Upper lobe of left lung (tissue), 4 donors: Measurements from ENCODE around the gene ZXDC.

Source experiments
- CTCF ChIP-seq, 6 experiments: fragments of 450-650 bp in 4 of 6; fragments of 200-600 bp in 2 of 6; sonication (generic) in 2 of 6; IDR thresholded peaks; one replicate each; pipeline ENCODE4 v1.5.1; 2016 to 2019; ENCODE audit warnings: antibody characterized with exemption in 6 of 6
- EP300 ChIP-seq, 4 donors: sonication (generic); formaldehyde crosslinking; IDR thresholded peaks; one replicate each; pipeline ENCODE4 v1.5.1; 2017; ENCODE audit warnings: antibody characterized with exemption in 4 of 4, control low read depth in 2 of 4
- POLR2A ChIP-seq, 4 donors: fragments of 450-650 bp; IDR thresholded peaks; one replicate each; pipeline ENCODE4 v1.5.1; 2016 to 2017; ENCODE audit warnings: antibody characterized with exemption in 4 of 4, mild to moderate bottlenecking in 2 of 4
- POLR2AphosphoS5 ChIP-seq, 2 donors: sonication (generic); formaldehyde crosslinking; IDR thresholded peaks; one replicate each; pipeline ENCODE4 v1.5.1; 2017; ENCODE audit warnings: antibody characterized with exemption in 2 of 2

GRCh38 chr3:126486360-126486847 lies 10.7 kb upstream of the ZXDC start:
- no peak for TF ChIP-seq POLR2A (IDR thresholded peaks at IDR 0.05)
- no peak for TF ChIP-seq CTCF (IDR thresholded peaks at IDR 0.05)
- TF ChIP-seq EP300 (IDR thresholded peaks at IDR 0.05), result no peak
- no peak for TF ChIP-seq POLR2AphosphoS5 (IDR thresholded peaks at IDR 0.05)
